Measurements from ENCODE around the gene CYBA.
A peak's percentile ranks its signal among the peaks of the same experiment; 100 is the strongest.

CYBA gene

GRCh38 chr16:88627531-88628411 is 23.1 kb downstream of the CYBA start:
- DNase-seq: no peak

GRCh38 chr16:88626646-88627045 is 24.2 kb downstream of the CYBA start:
- no peak for DNase-seq

GRCh38 chr16:88624977-88625576 is 25.8 kb downstream of the CYBA start:
- DNase-seq: no peak

GRCh38 chr16:88624481-88624880 is 26.4 kb downstream of the CYBA start:
- DNase-seq: no peak

GRCh38 chr16:88623858-88624257 is 27.0 kb downstream of the CYBA start:
- DNase-seq: no peak

- DNase-seq: no peak
Measured at GRCh38 chr16:88622866-88623265, 28.0 kb downstream of the CYBA start.

GRCh38 chr16:88622125-88622524 is 28.7 kb downstream of the CYBA start:
- no peak for DNase-seq

- peak; percentile 85 for DNase-seq
Measured at GRCh38 chr16:88619859-88620815, 30.7 kb downstream of the CYBA start.

GRCh38 chr16:88618956-88619667 is 31.7 kb downstream of the CYBA start:
- DNase-seq: peak; percentile 58

- DNase-seq: no peak
Measured at GRCh38 chr16:88618182-88618955, 32.5 kb downstream of the CYBA start.

GRCh38 chr16:88617268-88618031 is 33.4 kb downstream of the CYBA start:
- no peak for DNase-seq

GRCh38 chr16:88616736-88617135 is 34.1 kb downstream of the CYBA start:
- DNase-seq: no peak

GRCh38 chr16:88616320-88616719 is 34.5 kb downstream of the CYBA start:
- DNase-seq: no peak

GRCh38 chr16:88614818-88615580 is 35.9 kb downstream of the CYBA start:
- DNase-seq: no peak

- DNase-seq: no peak
Measured at GRCh38 chr16:88613911-88614817, 36.7 kb downstream of the CYBA start.

GRCh38 chr16:88613293-88613692 is 37.6 kb downstream of the CYBA start:
- no peak for DNase-seq

- DNase-seq: no peak
Measured at GRCh38 chr16:88610909-88611812, 39.7 kb downstream of the CYBA start.

- DNase-seq: no peak
Measured at GRCh38 chr16:88610080-88610479, 40.8 kb downstream of the CYBA start.

All from activated effector memory CD4-positive, alpha-beta T cell treated with anti-CD3 and anti-CD28 coated beads, Interleukin-2, amount 50 U/mL, for 16 hours (primary cell).